T-helper 2 cell treated with Interferon-gamma antibody and Interleukin-4, amounts not matched to agents 100 ng/mL and 5 ng/mL, for 36 hours (primary cell): ENCODE measurements around the gene RBBP9. TPM values are rescaled to one million over a fixed set of nuclear protein-coding genes. Genes with fewer than 3 reads are reported as not detected.
"Not testable (repeated sequence)": the region's sequence is repeated elsewhere in the genome, so short reads cannot be mapped to it uniquely, and the experiment has no call there.

Source experiments
- intact Hi-C: fragments of 100-400 bp; cut with micrococcal nuclease; formaldehyde crosslinking; loops from one replicate; pipeline ENCODE4 v1.15.1; 2023
- total RNA-seq: library from RNA; stranded (reverse); gene quantifications from 2 replicates; pipeline ENCODE4 v1.2.3, GENCODE V29; 2022

Gene RBBP9
- total RNA-seq, 1 donor from 2014 or later, result 14.3 TPM

DNA sequence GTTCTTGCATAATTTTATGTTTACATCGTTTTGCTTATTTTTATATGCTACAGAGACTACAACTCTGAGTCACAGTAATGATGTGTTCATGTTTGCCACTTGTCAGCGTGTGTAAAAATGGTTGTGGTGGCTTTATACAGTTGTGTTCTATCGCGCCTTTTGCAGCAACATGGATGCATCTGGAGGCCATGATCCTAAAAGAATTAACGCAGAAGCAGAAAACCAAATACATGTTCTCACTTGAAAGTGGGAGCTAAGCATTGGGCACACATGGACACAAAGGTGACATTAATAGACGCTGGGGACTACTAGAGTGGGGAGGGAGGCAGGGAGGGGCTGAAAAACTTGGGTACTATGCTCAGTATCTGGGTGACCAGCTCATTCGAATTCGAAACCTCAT lies 9.7 kb upstream of the RBBP9 start:
- intact Hi-C loops, result loop anchor here (1.0 to 5.0 kb wide), 11 partner anchors 9 to 1001 kb away; partner anchors contain the start of genes DZANK1, KAT14, PET117 and POLR3F

GRCh38 chr20:18504479-18505060 lies 7.5 kb upstream of the RBBP9 start:
- intact Hi-C loops, result loop anchor here (5.0 kb wide), 1 partner anchor 92 kb away; no protein-coding TSS in a partner anchor

DNA sequence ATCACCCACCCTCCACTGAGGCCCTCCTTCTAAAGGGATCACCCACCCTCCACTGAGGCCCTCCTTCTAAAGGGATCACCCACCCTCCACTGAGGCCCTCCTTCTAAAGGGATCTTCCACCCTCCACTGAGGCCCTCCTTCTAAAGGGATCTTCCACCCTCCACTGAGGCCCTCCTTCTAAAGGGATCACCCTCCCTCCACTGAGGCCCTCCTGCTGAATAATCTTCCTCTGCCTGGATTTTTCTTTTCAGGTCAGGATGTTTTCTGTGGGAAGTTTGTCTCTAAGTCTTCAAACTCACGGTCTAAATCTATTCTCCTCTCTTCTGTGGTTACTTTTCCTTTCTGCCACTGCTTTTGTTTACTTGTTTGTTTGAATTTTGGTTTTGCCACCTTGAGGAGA lies 4.6 kb upstream of the RBBP9 start:
- intact Hi-C loops, result not testable (repeated sequence)

- intact Hi-C loops, result loop anchor here (1.0 to 10.0 kb wide), 4 partner anchors 10 to 1517 kb away; partner anchors contain the start of genes DZANK1, NAA20, POLR3F and SEC23B
Observed at GRCh38 chr20:18497603-18498002, 578 bp upstream of the RBBP9 start.

- intact Hi-C loops, result loop anchor here (2.0 to 10.0 kb wide), 2 partner anchors 207 to 1519 kb away; partner anchors contain the start of genes NAA20 and ZNF133
Observed at GRCh38 chr20:18496042-18496441, 983 bp downstream of the RBBP9 start.

- intact Hi-C loops, result no loop called here
Observed at GRCh38 chr20:18488301-18488700, 8.7 kb downstream of the RBBP9 start.

DNA sequence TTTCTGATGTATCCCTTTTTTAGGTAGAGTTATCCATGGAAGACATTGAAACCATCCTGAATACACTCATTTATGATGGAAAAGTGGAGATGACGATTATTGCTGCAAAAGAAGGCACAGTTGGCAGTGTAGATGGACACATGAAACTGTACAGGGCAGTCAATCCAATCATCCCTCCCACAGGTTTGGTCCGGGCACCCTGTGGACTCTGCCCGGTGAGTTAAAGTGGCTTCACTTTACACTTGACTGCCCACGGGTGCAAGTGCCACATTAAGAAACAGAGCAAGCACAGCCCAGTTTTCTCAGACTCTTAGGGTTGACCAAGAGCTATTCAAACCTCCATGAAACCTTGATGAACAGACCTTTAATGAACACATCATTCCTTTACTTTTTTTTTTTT lies 15.4 kb downstream of the RBBP9 start:
- intact Hi-C loops, result no loop called here

DNA sequence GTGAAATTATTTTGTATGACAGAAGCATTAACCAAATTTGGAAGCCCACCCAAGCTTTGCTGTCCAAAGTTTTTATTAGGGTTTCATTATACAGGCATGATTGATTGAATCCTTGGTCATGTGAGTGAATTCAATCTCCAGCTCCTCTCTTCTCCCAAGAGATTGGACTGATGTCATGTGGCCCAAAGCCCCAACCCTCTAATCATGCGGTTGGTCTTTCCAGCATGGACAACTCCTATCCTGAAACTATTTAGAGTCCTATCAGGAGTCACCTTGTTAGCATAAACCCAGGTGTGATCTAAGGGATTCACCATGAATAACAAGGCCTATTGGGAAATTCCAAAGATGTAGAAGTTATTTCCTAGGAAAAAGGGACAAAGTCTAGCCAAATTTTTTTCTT lies 19.2 kb downstream of the RBBP9 start:
- intact Hi-C loops, result no loop called here

- intact Hi-C loops, result no loop called here
Observed at GRCh38 chr20:18477218-18477617, 19.8 kb downstream of the RBBP9 start.

- intact Hi-C loops, result loop anchor here (1.0 to 2.0 kb wide), 7 partner anchors 30 to 962 kb away; partner anchors contain the start of genes MGME1, RBBP9, SEC23B and SMIM26
Observed at GRCh38 chr20:18466894-18467730, 29.9 kb downstream of the RBBP9 start, which contains the start of the genes DZANK1 and POLR3F. TSS of gene DZANK1 (minus strand) at chr20:18467030. CDS start at chr20:18465358, 1,672 bp downstream. TSS of gene POLR3F (plus strand) at chr20:18467390. CDS start at chr20:18467507, 117 bp downstream.

DNA sequence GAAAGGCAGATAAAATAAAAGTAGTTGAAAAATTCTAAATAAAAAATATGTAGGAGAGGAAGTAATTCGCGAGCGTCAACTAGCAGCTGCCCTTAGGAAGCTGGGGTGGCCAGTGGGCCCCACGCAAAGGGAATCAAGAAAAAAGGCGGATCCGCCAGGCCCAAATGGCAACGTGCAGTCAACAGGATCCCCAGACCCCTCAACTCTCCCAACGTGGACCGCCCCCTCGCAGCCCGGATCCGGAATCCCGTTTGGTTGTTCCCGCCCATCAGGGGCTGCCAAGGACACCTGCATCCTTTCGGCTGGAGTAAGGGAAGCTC lies 30.5 kb downstream of the RBBP9 start:
- intact Hi-C loops, result loop anchor here (2.0 kb wide), 2 partner anchors 498 to 962 kb away; partner anchors contain the start of genes MGME1 and SNX5

DNA sequence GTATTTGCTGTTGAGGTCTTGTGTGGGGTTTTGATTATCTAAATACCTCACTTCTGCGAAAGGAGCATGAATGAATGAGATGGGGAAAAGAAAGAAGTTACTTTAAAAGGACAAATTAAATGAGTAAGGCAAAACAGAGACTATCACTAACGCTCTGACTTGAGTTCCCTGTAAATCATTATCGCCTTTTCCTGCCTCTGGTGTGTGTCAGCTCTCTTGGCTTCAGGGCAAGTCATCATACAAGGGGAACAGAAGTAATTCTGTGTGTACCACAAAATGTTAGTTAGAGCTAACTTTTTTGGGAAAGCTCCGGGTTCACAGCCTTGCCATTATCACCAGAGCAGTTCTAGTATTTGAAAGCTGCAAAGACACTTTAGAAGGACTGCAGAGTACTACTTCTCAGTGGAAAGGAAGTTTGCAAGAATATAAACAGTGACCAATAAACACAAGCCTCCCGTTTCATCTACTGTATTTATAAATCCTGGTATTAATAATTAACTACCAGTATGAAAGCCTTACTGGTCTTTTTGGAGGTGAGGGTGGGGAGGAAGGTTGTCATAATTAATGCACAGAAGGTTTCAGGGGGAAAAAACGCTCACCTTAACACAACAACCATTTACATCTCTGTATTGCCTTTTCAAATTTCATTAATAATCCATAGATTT lies 31.4 kb downstream of the RBBP9 start:
- intact Hi-C loops, result loop anchor here (2.0 kb wide), 2 partner anchors 497 to 961 kb away; partner anchors contain the start of genes MGME1 and SNX5

DNA sequence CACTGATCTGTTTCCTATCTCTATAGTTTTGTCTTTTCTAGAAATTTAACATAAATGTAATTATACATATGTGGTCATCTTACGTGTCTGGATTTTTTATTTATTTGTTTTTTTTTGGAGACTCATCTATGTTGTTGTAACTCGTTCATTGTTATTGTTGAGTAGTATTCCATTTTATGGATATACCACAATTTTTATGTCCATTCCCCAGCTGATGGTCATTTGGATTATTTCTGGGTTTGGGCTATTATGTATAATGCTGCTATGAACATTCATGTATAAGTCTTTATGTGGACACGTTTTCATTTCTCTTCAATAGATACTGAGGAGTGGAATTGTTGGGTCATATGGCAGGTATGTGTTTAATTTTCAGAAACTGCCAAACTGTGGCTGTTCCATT lies 40.4 kb downstream of the RBBP9 start:
- intact Hi-C loops, result no loop called here

- intact Hi-C loops, result no loop called here
Observed at GRCh38 chr20:18443886-18444285, 53.1 kb downstream of the RBBP9 start.

- intact Hi-C loops, result no loop called here
Observed at GRCh38 chr20:18440403-18440802, 56.6 kb downstream of the RBBP9 start.

GRCh38 chr20:18436847-18437246 lies 60.2 kb downstream of the RBBP9 start:
- intact Hi-C loops, result no loop called here

Other genes starting within 250 kb of the RBBP9 start
- 7.7 and 7.9 TPM in 2 replicates for gene ZNF133, start 208.7 kb downstream of the RBBP9 start, total RNA-seq
- gene DZANK1, start 30.2 kb downstream of the RBBP9 start, total RNA-seq, result 1.2 and 1.5 TPM in 2 replicates
- gene POLR3F, start 29.8 kb downstream of the RBBP9 start, total RNA-seq, result 10.4 TPM in 2 replicates
- 89.8 and 105 TPM in 2 replicates for gene SEC23B, start 10.7 kb upstream of the RBBP9 start, total RNA-seq
- gene SMIM26, start 70.2 kb upstream of the RBBP9 start, total RNA-seq, result 41.8 and 49.3 TPM in 2 replicates
- gene DTD1, start 90.8 kb upstream of the RBBP9 start, total RNA-seq, result 28.0 and 33.5 TPM in 2 replicates